Lung (tissue), 12 donors: ENCODE measurements around the gene NDST3. TPM values are rescaled to one million over a fixed set of nuclear protein-coding genes. Genes with fewer than 3 reads are reported as not detected.

Experiments
- ATAC-seq: fragments of 200-7000 bp; cut with Tn5 transposase; one replicate; pipeline ENCODE4 v1.9.1; 2020; ENCODE audit warnings: moderate number of reproducible peaks; ENCODE audit not compliant: insufficient read depth, low FRiP score
- DNase-seq, 3 donors: peaks; one replicate each; pipeline ENCODE4 v3.0.0-alpha.2; 2013 to 2017
- H3K27ac ChIP-seq, 2 donors: one replicate each; pipeline ENCODE4 v1.5.1; 2013; ENCODE audit warnings: mild to moderate bottlenecking in 2 of 2, moderate library complexity in 2 of 2, control low read depth in 1 of 2, inconsistent platforms in 1 of 2, low read depth in 1 of 2, low read length in 1 of 2
- H3K27me3 ChIP-seq, 3 donors: one replicate each; pipeline ENCODE4 v1.5.1; 2013; ENCODE audit warnings: low read length in 2 of 3; ENCODE audit not compliant: control insufficient read depth in 3 of 3, insufficient read depth in 3 of 3
- H3K36me3 ChIP-seq, 4 donors: one replicate each; pipeline ENCODE4 v1.5.1; 2013; ENCODE audit warnings: low read length in 4 of 4, mild to moderate bottlenecking in 1 of 4, moderate library complexity in 1 of 4; ENCODE audit not compliant: control insufficient read depth in 4 of 4, insufficient read depth in 4 of 4
- H3K4me1 ChIP-seq, 5 donors: one replicate each; pipeline ENCODE4 v1.5.1; 2013; ENCODE audit warnings: low read length in 5 of 5, mild to moderate bottlenecking in 2 of 5, moderate library complexity in 1 of 5; ENCODE audit not compliant: control insufficient read depth in 5 of 5, insufficient read depth in 5 of 5
- H3K4me3 ChIP-seq: one replicate; pipeline ENCODE4 v1.5.1; 2013; ENCODE audit warnings: mild to moderate bottlenecking, control low read depth, moderate library complexity
- H3K9ac ChIP-seq, 2 donors: one replicate each; pipeline ENCODE4 v1.5.1; 2013; ENCODE audit warnings: low read length in 2 of 2, control low read depth in 1 of 2; ENCODE audit not compliant: insufficient read depth in 1 of 2
- H3K9me3 ChIP-seq, 4 donors: one replicate each; pipeline ENCODE4 v1.5.1; 2013; ENCODE audit warnings: low read length in 3 of 4, mild to moderate bottlenecking in 1 of 4, moderate library complexity in 1 of 4; ENCODE audit not compliant: control insufficient read depth in 4 of 4, insufficient read depth in 3 of 4
- CTCF ChIP-seq: IDR thresholded peaks from 2 replicates; pipeline ENCODE4 v1.5.1; 2012; ENCODE audit warnings: mild to moderate bottlenecking; ENCODE audit errors: control extremely low read depth, extremely low read depth
- WGBS, 2 donors: extraction: QIAGEN DNeasy Blood & Tissue Kit; methylation state at CpG; one replicate each; pipeline ENCODE4 v1.1.7; 2013; 5-methylcytosine and 5-hydroxymethylcytosine counted together
- polyA plus RNA-seq, 2 donors: library from polyadenylated mRNA; stranded (reverse); fragments of 200-250 nt; gene quantifications; one replicate each; pipeline ENCODE4 v1.2.1, GENCODE V29; 2013
- total RNA-seq, 2 donors: library from RNA; depleted of rRNA in 1 of 2; stranded (reverse); fragments of >200 nt in 1 of 2; gene quantifications; one replicate each; pipeline ENCODE4 v1.2.1, GENCODE V29; 2014 to 2021
- donor health status: control.
- donor health status: control.
- donor health status: Bipolar disorder and iron deficiency.
- donor health status: healthy.
- donor health status: DM: yes; HTN: yes; CAD: no.

NDST3 gene
- total and polyA plus RNA-seq, 4 donors, result 0.02 to 0.74 (median 0.02) TPM; not detected in 1

GRCh38 chr4:118087366-118087765 lies 53.1 kb downstream of the NDST3 start:
- H3K4me3 ChIP-seq, result no peak overlapping the region
- H3K9me3 ChIP-seq, result no peaks in the 10 kb centered on the region
- DNase-seq (no peak), ATAC-seq (no peak)
- no peak overlapping the region for H3K9ac ChIP-seq
- no peaks in the 10 kb centered on the region for H3K4me1 ChIP-seq
- TF ChIP-seq CTCF, result no peak
- H3K27me3 ChIP-seq, result no peaks in the 10 kb centered on the region
- H3K36me3 ChIP-seq, result no peaks in the 10 kb centered on the region
- H3K27ac ChIP-seq, result no peak overlapping the region

- Histone ChIP-seq H3K27ac (no peak overlapping the region), H3K36me3 (no peaks in the 10 kb centered on the region), H3K9ac (no peak overlapping the region), H3K9me3 (no peaks in the 10 kb centered on the region), H3K4me1 (no peaks in the 10 kb centered on the region), H3K27me3 (no peaks in the 10 kb centered on the region), H3K4me3 (no peak overlapping the region)
- ATAC-seq, result no peak
- no peak for DNase-seq
- no peak for TF ChIP-seq CTCF
- WGBS, 2 donors, result 83 to 87% methylated on average over 3 of the region's 3 CpGs
Measured at GRCh38 chr4:118099106-118099505, 64.8 kb downstream of the NDST3 start.

- 65 to 76% methylated on average over 2 of the region's 2 CpGs for WGBS, 2 donors
- TF ChIP-seq CTCF, result no peak
- DNase-seq (no peak), ATAC-seq (no peak)
- H3K4me3 ChIP-seq, result no peak overlapping the region
- no peak overlapping the region for H3K27ac ChIP-seq
- no peaks in the 10 kb centered on the region for H3K9me3 ChIP-seq
- H3K27me3 ChIP-seq, result no peaks in the 10 kb centered on the region
- H3K36me3 ChIP-seq, result no peaks in the 10 kb centered on the region
- H3K4me1 ChIP-seq, result no peaks in the 10 kb centered on the region
- H3K9ac ChIP-seq, result no peak overlapping the region
Measured at GRCh38 chr4:118102195-118102594, 67.9 kb downstream of the NDST3 start.
